OCI-LY1 (cell line): ENCODE data around the gene NDNF.

Experiments
- H2AFZ ChIP-seq: fragments of 200-600 bp; sonication (generic), shearing (Covaris generic); 2 replicates; pipeline ENCODE4 v1.6.0; 2014; ENCODE audit warnings: antibody characterized with exemption, mild to moderate bottlenecking, low read length
- H3F3A ChIP-seq: fragments of 200-600 bp; sonication (generic), shearing (Covaris generic); 2 replicates; pipeline ENCODE4 v1.6.0; 2014; ENCODE audit warnings: mild to moderate bottlenecking, antibody characterized with exemption, low read length, moderate library complexity; ENCODE audit not compliant: insufficient read depth
- H3K27ac ChIP-seq: fragments of 200-600 bp; sonication (generic); 2 replicates; pipeline ENCODE4 v1.5.1; 2014; ENCODE audit warnings: low read length, mixed run types, mild to moderate bottlenecking, low read depth; ENCODE audit not compliant: poor library complexity, severe bottlenecking
- H3K27me3 ChIP-seq: fragments of 200-600 bp; sonication (generic); 2 replicates; pipeline ENCODE4 v1.6.0; 2014; ENCODE audit warnings: antibody characterized with exemption, mild to moderate bottlenecking, low read length, moderate library complexity; ENCODE audit not compliant: insufficient read depth
- H3K36me3 ChIP-seq: fragments of 200-600 bp; sonication (generic); 2 replicates; pipeline ENCODE4 v1.6.1; 2014; ENCODE audit warnings: mild to moderate bottlenecking, antibody characterized with exemption, low read length, moderate library complexity, mixed read lengths; ENCODE audit not compliant: insufficient read depth
- H3K4me1 ChIP-seq: fragments of 200-600 bp; sonication (generic); 2 replicates; pipeline ENCODE4 v1.5.1; 2014; ENCODE audit warnings: mild to moderate bottlenecking, low read length, moderate library complexity; ENCODE audit not compliant: insufficient read depth, severe bottlenecking
- H3K4me2 ChIP-seq: fragments of 200-600 bp; sonication (generic), shearing (Covaris generic); 2 replicates; pipeline ENCODE4 v1.6.1; 2014; ENCODE audit warnings: low read length
- H3K4me3 ChIP-seq: fragments of 200-600 bp; sonication (generic); 2 replicates; pipeline ENCODE4 v1.5.1; 2014; ENCODE audit warnings: low read length, low read depth, mild to moderate bottlenecking, mixed read lengths; ENCODE audit not compliant: poor library complexity, severe bottlenecking
- H3K79me2 ChIP-seq: fragments of 200-600 bp; shearing (Covaris generic); 2 replicates; pipeline ENCODE4 v1.6.1; 2016; ENCODE audit warnings: mixed run types, low read length, mixed read lengths; ENCODE audit not compliant: insufficient read depth
- H3K9ac ChIP-seq: fragments of 200-600 bp; sonication (generic), shearing (Covaris generic); 2 replicates; pipeline ENCODE4 v1.6.1; 2014; ENCODE audit warnings: mild to moderate bottlenecking, low read length, mixed read lengths
- H3K9me2 ChIP-seq: fragments of 200-600 bp; sonication (generic), shearing (Covaris generic); 2 replicates; pipeline ENCODE4 v1.6.1; 2014; ENCODE audit warnings: low read depth, mild to moderate bottlenecking, low read length, mixed read lengths
- H3K9me3 ChIP-seq: fragments of 200-600 bp; shearing (Covaris generic); 2 replicates; pipeline ENCODE4 v1.6.1; 2014; ENCODE audit warnings: low read length, mixed read lengths
- H4K20me1 ChIP-seq: fragments of 200-600 bp; sonication (generic), shearing (Covaris generic); 2 replicates; pipeline ENCODE4 v1.6.0; 2016; ENCODE audit warnings: mild to moderate bottlenecking, low read length; ENCODE audit not compliant: insufficient read depth
- EZH2 ChIP-seq: fragments of 200-600 bp; sonication (generic), shearing (Covaris generic); IDR thresholded peaks from 2 replicates; pipeline ENCODE4 v1.8.0; 2017; ENCODE audit warnings: borderline replicate concordance, mixed run types, mild to moderate bottlenecking, antibody characterized with exemption, low read length, moderate library complexity, mixed read lengths
- TF ChIP-seq, protein P1 (sequence below): fragments of 200-600 bp; sonication (generic), shearing (Covaris generic); IDR thresholded peaks from 2 replicates; pipeline ENCODE4 v1.5.1; 2017; ENCODE audit warnings: mild to moderate bottlenecking, antibody characterized with exemption, low read length, moderate library complexity, mixed read lengths

NDNF gene

GRCh38 chr4:121054373-121054772, 18.0 kb downstream of the NDNF start:
- Histone ChIP-seq H3F3A (no peaks in the 10 kb centered on the region), H3K27ac (no peak overlapping the region), H2AFZ (no peak overlapping the region), H3K9me3 (no peaks in the 10 kb centered on the region), H3K4me2 (no peak overlapping the region), H3K9ac (no peak overlapping the region), H3K9me2 (no peaks in the 10 kb centered on the region), H3K4me3 (no peak overlapping the region), H3K79me2 (no peaks in the 10 kb centered on the region), H3K27me3 (no peaks in the 10 kb centered on the region), H4K20me1 (no peaks in the 10 kb centered on the region), H3K36me3 (no peaks in the 10 kb centered on the region), H3K4me1 (no peaks in the 10 kb centered on the region)
- TF ChIP-seq, protein P1, sequence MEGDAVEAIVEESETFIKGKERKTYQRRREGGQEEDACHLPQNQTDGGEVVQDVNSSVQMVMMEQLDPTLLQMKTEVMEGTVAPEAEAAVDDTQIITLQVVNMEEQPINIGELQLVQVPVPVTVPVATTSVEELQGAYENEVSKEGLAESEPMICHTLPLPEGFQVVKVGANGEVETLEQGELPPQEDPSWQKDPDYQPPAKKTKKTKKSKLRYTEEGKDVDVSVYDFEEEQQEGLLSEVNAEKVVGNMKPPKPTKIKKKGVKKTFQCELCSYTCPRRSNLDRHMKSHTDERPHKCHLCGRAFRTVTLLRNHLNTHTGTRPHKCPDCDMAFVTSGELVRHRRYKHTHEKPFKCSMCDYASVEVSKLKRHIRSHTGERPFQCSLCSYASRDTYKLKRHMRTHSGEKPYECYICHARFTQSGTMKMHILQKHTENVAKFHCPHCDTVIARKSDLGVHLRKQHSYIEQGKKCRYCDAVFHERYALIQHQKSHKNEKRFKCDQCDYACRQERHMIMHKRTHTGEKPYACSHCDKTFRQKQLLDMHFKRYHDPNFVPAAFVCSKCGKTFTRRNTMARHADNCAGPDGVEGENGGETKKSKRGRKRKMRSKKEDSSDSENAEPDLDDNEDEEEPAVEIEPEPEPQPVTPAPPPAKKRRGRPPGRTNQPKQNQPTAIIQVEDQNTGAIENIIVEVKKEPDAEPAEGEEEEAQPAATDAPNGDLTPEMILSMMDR: no peak

DNA sequence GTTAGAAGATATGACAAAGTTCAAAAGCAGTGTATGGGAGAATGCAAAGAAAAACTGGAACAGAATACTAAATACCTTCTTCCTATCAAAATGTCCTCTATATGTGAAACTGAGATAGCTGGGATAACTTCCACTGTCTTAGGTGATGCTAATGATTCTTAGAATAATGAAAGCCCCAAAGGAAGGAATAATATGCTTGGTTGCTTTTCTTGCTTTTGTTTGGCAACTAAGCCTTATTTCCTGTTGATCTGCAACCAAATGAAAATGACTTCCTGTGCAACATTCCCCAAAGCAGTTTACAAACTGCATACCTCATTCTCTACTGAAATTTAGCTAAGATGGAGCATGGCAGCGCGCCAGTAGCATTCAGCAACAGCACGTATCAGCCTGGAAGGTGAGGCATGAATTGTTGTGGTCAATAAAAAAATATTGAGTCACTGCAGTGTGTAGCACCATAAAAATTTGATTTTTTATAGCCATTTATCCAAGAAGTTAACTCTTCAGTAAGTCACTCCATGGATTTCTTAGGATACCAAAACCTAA, 18.7 kb downstream of the NDNF start:
- Histone ChIP-seq H3K4me3 (no peak overlapping the region), H3K4me2 (no peak overlapping the region), H3K36me3 (no peaks in the 10 kb centered on the region), H3K9me2 (no peaks in the 10 kb centered on the region), H2AFZ (no peak overlapping the region), H3K9me3 (no peaks in the 10 kb centered on the region), H4K20me1 (no peaks in the 10 kb centered on the region), H3K9ac (no peak overlapping the region), H3K79me2 (no peaks in the 10 kb centered on the region), H3K27me3 (no peaks in the 10 kb centered on the region), H3K4me1 (no peaks in the 10 kb centered on the region), H3F3A (no peaks in the 10 kb centered on the region), H3K27ac (no peak overlapping the region)
- TF ChIP-seq, protein P1: no peak
- TF ChIP-seq EZH2: no peak

DNA sequence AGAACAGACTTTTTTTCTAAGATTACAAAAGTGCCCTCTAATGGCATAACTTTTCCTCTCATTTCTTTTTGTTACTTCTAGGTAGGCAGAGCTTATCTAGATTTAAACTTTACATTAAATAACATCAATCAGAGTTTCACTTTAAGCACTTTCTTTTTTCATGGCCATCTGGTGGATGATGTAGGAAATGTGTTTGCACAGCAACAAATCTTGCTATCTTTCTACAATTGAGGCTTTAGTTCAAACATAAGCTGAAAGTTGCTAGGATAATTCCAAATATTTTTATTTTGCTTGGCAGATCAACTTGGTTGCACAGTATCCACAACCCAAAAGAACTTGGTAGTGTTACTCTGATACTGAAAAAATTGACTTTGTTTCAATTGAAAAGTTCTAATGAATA, 22.0 kb downstream of the NDNF start:
- H3K9me3 ChIP-seq: no peaks in the 10 kb centered on the region
- no peaks in the 10 kb centered on the region for H3F3A ChIP-seq
- no peaks in the 10 kb centered on the region for H3K36me3 ChIP-seq
- H4K20me1 ChIP-seq: no peaks in the 10 kb centered on the region; the same call in 1 of the 2 replicates
- H3K79me2 ChIP-seq: no peaks in the 10 kb centered on the region
- no peak overlapping the region for H3K9ac ChIP-seq
- no peaks in the 10 kb centered on the region for H3K27me3 ChIP-seq
- H2AFZ ChIP-seq: no peak overlapping the region
- H3K9me2 ChIP-seq: no peaks in the 10 kb centered on the region
- H3K4me3 ChIP-seq: no peak overlapping the region
- no peak overlapping the region for H3K27ac ChIP-seq
- TF ChIP-seq EZH2: no peak
- TF ChIP-seq, protein P1: peak; percentile 23; the same call in 1 of the 2 replicates
- no peak overlapping the region for H3K4me2 ChIP-seq
- H3K4me1 ChIP-seq: no peaks in the 10 kb centered on the region
